HCT116 (cell line): ENCODE data around the gene MPEG1. TPM values are rescaled to one million over a fixed set of nuclear protein-coding genes. Genes with fewer than 3 reads are reported as not detected.

Source experiments
- ATAC-seq: fragments of 200-7000 bp; cut with Tn5 transposase; 2 replicates; pipeline ENCODE4 v1.9.1; 2020; ENCODE audit warnings: mild to moderate bottlenecking, moderate library complexity
- BruUV-seq: library from RNA; stranded (reverse); fragments of 400-500 nt; replicated peaks from 2 replicates; lab custom pipeline; 2021; lab: Mats Ljungman, UMichigan
- CTCF ChIA-PET: fragments of 300-600 bp; sonication (Branson Sonifier 250); formaldehyde crosslinking; loops from one replicate; lab custom pipeline; 2021; ENCODE audit warnings: antibody characterized with exemption; lab: Charles Lee
- POLR2A ChIA-PET: fragments of 300-600, 350-600 bp; sonication (Branson Sonifier 250); formaldehyde crosslinking; loops from one replicate; lab custom pipeline; 2021; ENCODE audit warnings: antibody characterized with exemption; lab: Charles Lee
- RAD21 ChIA-PET, 2 experiments: fragments of 300-600 bp; sonication (Branson Sonifier 250); formaldehyde crosslinking; loops; one replicate each; lab custom pipeline; 2023; ENCODE audit warnings: low total read pairs in 2 of 2; ENCODE audit not compliant: uncharacterized antibody in 2 of 2, unreplicated experiment in 2 of 2, low non-redundant PET in 1 of 2; lab: Charles Lee
- DNase-seq: peaks from one replicate; pipeline ENCODE4 v3.0.0-alpha.2; 2010; ENCODE audit warnings: low read depth, low spot score
- H2AFZ ChIP-seq: fragments of 200-600 bp; shearing (Covaris generic), sonication (generic); 2 replicates; pipeline ENCODE4 v1.6.1; 2017; ENCODE audit warnings: low read depth, mixed run types, mixed read lengths, antibody characterized with exemption, low read length; ENCODE audit not compliant: poor library complexity, severe bottlenecking
- H3K27ac ChIP-seq: 2 replicates; pipeline ENCODE4 v1.5.1; 2012; ENCODE audit warnings: low read depth, low read length
- H3K27me3 ChIP-seq: fragments of 200-600 bp; sonication (generic); 2 replicates; pipeline ENCODE4 v1.6.1; 2016; ENCODE audit warnings: mixed run types, low read length, mixed read lengths; ENCODE audit not compliant: insufficient read depth
- H3K36me3 ChIP-seq, 2 experiments: fragments of 200-500 bp in 1 of 2; fragments of 200-600 bp in 1 of 2; sonication (Bioruptor generic) in 1 of 2; sonication (generic) in 1 of 2; 2 replicates each; pipeline versions ENCODE4 v1.5.1 to v1.6.1; 2014 to 2016; ENCODE audit warnings: low read length in 2 of 2, inconsistent platforms in 1 of 2, mixed read lengths in 1 of 2, mixed run types in 1 of 2; ENCODE audit not compliant: insufficient read depth in 2 of 2, control insufficient read depth in 1 of 2
- H3K4me1 ChIP-seq, 2 experiments: fragments of 200-600 bp in 1 of 2; sonication (generic) in 1 of 2; 2 replicates each; pipeline versions ENCODE4 v1.5.1 to v1.6.1; 2012 to 2017; ENCODE audit warnings: low read length in 2 of 2, inconsistent platforms in 1 of 2, mild to moderate bottlenecking in 1 of 2, mixed read lengths in 1 of 2, mixed run types in 1 of 2, moderate library complexity in 1 of 2; ENCODE audit not compliant: insufficient read depth in 2 of 2, control insufficient read depth in 1 of 2
- H3K4me2 ChIP-seq: fragments of 200-600 bp; sonication (generic); 2 replicates; pipeline ENCODE4 v1.6.1; 2017; ENCODE audit warnings: mixed run types, low read length, mixed read lengths
- H3K4me3 ChIP-seq, 2 experiments: fragments of 200-600 bp in 1 of 2; sonication (generic) in 1 of 2; replicated peaks in 1 of 2; 2 replicates each; pipeline ENCODE4 v1.5.1; 2011 to 2016; ENCODE audit warnings: low read length in 2 of 2, control low read depth in 1 of 2, low read depth in 1 of 2, mild to moderate bottlenecking in 1 of 2, mixed read lengths in 1 of 2, mixed run types in 1 of 2
- H3K79me2 ChIP-seq: fragments of 200-600 bp; sonication (generic); 2 replicates; pipeline ENCODE4 v1.6.1; 2017; ENCODE audit warnings: mild to moderate bottlenecking, mixed run types, low read length, moderate library complexity, mixed read lengths; ENCODE audit not compliant: insufficient read depth
- H3K9ac ChIP-seq: fragments of 200-600 bp; sonication (generic); 2 replicates; pipeline ENCODE4 v1.6.1; 2016; ENCODE audit warnings: low read length, mixed read lengths
- H3K9me2 ChIP-seq: fragments of 200-600 bp; sonication (generic), shearing (Covaris generic); 2 replicates; pipeline ENCODE4 v1.6.1; 2017; ENCODE audit warnings: mixed run types, mild to moderate bottlenecking, moderate library complexity; ENCODE audit not compliant: insufficient read depth
- H3K9me3 ChIP-seq, 2 experiments: fragments of 200-500 bp in 1 of 2; fragments of 200-600 bp in 1 of 2; sonication (Bioruptor generic) in 1 of 2; sonication (generic) in 1 of 2; 2 replicates each; pipeline ENCODE4 v1.6.1; 2014 to 2017; ENCODE audit warnings: low read length in 2 of 2, mixed read lengths in 2 of 2, inconsistent platforms in 1 of 2, low read depth in 1 of 2, mild to moderate bottlenecking in 1 of 2, mixed run types in 1 of 2, moderate library complexity in 1 of 2; ENCODE audit not compliant: control insufficient read depth in 1 of 2, insufficient read depth in 1 of 2
- H4K20me1 ChIP-seq: fragments of 200-600 bp; sonication (generic), shearing (Covaris generic); 2 replicates; pipeline ENCODE4 v1.6.1; 2017; ENCODE audit warnings: mixed run types, mild to moderate bottlenecking, moderate library complexity; ENCODE audit not compliant: insufficient read depth
- CBX3 ChIP-seq: IDR thresholded peaks from 2 replicates; pipeline ENCODE4 v1.6.1; 2012; ENCODE audit warnings: low read depth
- ELF1 ChIP-seq: IDR thresholded peaks from 2 replicates; pipeline ENCODE4 v1.6.1; 2012; ENCODE audit warnings: low read depth, borderline replicate concordance
- EZH2 ChIP-seq: fragments of 200-600 bp; sonication (generic); IDR thresholded peaks from 2 replicates; pipeline ENCODE4 v1.6.1; 2017; ENCODE audit warnings: antibody characterized with exemption, mixed run types
- intact Hi-C: fragments of 100-400 bp; cut with micrococcal nuclease; formaldehyde crosslinking; loops from 2 replicates; pipeline ENCODE4 v1.10.0; 2022
- total RNA-seq: library from RNA; stranded (reverse); gene quantifications from one replicate; pipeline ENCODE4 v1.2.1, GENCODE V29; 2021; ENCODE audit not compliant: unreplicated experiment
- TF ChIP-seq, protein P1 (sequence below): IDR thresholded peaks from 2 replicates; pipeline ENCODE4 v1.6.1; 2012
- TF ChIP-seq, protein P2 (sequence below), 3 experiments: fragments of 200-600 bp in 1 of 3; sonication (generic) in 1 of 3; IDR thresholded peaks in 2 of 3; conservative IDR thresholded peaks in 1 of 3; 2 replicates each; pipeline ENCODE4 v1.5.1; 2012 to 2017; ENCODE audit warnings: low read depth in 2 of 3, low read length in 2 of 3, antibody characterized with exemption in 1 of 3, borderline replicate concordance in 1 of 3, control low read depth in 1 of 3, mild to moderate bottlenecking in 1 of 3, mixed read lengths in 1 of 3, mixed run types in 1 of 3, moderate library complexity in 1 of 3; ENCODE audit not compliant: insufficient read depth in 1 of 3
- TF ChIP-seq, protein P3 (sequence below): IDR thresholded peaks from 2 replicates; pipeline ENCODE4 v1.6.1; 2012

MPEG1 gene
- total RNA-seq, 1 experiment from 2014 or later: 0.07 TPM

DNA sequence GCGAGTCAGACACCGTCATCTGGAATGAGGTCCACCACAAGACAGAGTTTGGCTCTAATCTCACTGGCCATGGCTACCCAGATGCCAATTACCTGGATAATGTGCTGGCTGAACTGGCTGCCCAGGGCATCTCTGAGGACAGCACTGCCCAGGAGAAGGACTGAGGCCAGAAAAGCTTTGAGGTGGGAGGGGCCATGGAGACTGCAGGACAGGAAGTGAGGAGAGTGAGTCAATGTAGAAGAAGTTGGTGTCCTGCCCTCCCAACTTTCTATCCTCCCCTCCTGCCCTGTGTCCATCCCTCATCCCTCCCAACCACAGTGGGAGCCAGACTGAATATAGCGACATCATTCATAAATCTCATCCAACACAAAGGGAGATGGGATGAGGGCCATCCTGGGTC lies 8.0 kb downstream of the MPEG1 start:
- no peak overlapping the region for H3K4me3 ChIP-seq
- H3K4me1 ChIP-seq: no peaks in the 10 kb centered on the region; a peak in 2 of 4 replicates
- no peak overlapping the region for H3K9ac ChIP-seq
- no peak for TF ChIP-seq ELF1
- TF ChIP-seq, protein P1, sequence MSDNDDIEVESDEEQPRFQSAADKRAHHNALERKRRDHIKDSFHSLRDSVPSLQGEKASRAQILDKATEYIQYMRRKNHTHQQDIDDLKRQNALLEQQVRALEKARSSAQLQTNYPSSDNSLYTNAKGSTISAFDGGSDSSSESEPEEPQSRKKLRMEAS: no peak
- no peaks in the 10 kb centered on the region for H3K9me3 ChIP-seq
- no peaks in the 10 kb centered on the region for H3K27me3 ChIP-seq
- CTCF ChIA-PET: interaction anchor here (2.3 kb wide), 1 partner anchor 33 kb away, joined by 10 read pairs; the partner anchor contains the start of gene DTX4
- DNase-seq: no peak
- no peak overlapping the region for H3K4me2 ChIP-seq
- RAD21 ChIA-PET: no interaction called here
- no peak overlapping the region for H2AFZ ChIP-seq
- H3K27ac ChIP-seq: no peak overlapping the region
- no peaks in the 10 kb centered on the region for H4K20me1 ChIP-seq
- no TSS peak for BruUV-seq
- POLR2A ChIA-PET: no interaction called here
- intact Hi-C loops: no loop called here
- H3K9me2 ChIP-seq: no peaks in the 10 kb centered on the region
- H3K36me3 ChIP-seq: 0 out of 4 replicates have a peak, but pooled peaks cover 2 to 3% of the 10 kb centered on the region in 2 experiments
- no peak for ATAC-seq
- no peaks in the 10 kb centered on the region for H3K79me2 ChIP-seq

DNA sequence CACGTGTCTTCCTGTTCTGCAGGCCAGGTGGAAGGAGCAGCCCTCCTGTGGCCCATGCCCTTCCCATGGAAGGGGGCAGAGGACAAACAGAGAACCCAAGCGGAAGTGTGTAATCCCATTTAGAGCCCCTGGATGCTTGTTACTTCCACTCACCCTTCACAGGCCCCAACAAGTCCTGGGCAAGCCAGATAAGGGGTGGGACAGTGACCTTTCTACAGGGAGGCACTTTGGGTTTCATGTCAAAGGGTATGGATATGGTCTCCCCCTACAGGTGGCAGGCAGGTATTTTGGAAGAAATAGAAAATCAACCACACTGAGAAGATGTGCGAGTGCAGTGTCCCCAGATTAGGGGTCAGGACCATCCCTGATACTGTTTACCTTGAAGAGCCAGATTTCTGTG lies 11.4 kb downstream of the MPEG1 start:
- H3K9me3 ChIP-seq: no peaks in the 10 kb centered on the region
- no peak for DNase-seq
- intact Hi-C loops: no loop called here
- H3K4me2 ChIP-seq: no peak overlapping the region
- ChIA-PET CTCF (interaction anchor here (1.3 to 3.4 kb wide), 2 partner anchors 15 to 30 kb away, joined by 5 to 24 read pairs; partner anchors contain the start of gene DTX4), RAD21 (no interaction called here), POLR2A (no interaction called here)
- H3K27ac ChIP-seq: no peak overlapping the region
- H3K4me1 ChIP-seq: no peaks in the 10 kb centered on the region; a peak in 1 of 4 replicates
- 0 out of 4 replicates have a peak, but pooled peaks cover 2 to 3% of the 10 kb centered on the region in 2 experiments for H3K36me3 ChIP-seq
- H3K9ac ChIP-seq: no peak overlapping the region
- no TSS peak for BruUV-seq
- TF ChIP-seq, protein P2, sequence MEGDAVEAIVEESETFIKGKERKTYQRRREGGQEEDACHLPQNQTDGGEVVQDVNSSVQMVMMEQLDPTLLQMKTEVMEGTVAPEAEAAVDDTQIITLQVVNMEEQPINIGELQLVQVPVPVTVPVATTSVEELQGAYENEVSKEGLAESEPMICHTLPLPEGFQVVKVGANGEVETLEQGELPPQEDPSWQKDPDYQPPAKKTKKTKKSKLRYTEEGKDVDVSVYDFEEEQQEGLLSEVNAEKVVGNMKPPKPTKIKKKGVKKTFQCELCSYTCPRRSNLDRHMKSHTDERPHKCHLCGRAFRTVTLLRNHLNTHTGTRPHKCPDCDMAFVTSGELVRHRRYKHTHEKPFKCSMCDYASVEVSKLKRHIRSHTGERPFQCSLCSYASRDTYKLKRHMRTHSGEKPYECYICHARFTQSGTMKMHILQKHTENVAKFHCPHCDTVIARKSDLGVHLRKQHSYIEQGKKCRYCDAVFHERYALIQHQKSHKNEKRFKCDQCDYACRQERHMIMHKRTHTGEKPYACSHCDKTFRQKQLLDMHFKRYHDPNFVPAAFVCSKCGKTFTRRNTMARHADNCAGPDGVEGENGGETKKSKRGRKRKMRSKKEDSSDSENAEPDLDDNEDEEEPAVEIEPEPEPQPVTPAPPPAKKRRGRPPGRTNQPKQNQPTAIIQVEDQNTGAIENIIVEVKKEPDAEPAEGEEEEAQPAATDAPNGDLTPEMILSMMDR (IDR thresholded peaks at IDR 0.05 in 2 of 3, conservative IDR thresholded peaks at IDR 0.05 in 1 of 3; ENCODE audit: borderline replicate concordance in 1 of 3, insufficient read depth in 1 of 3, low read depth in 2 of 3, low read length in 2 of 3): peak; percentile 21 to 52 (median 51); a peak in 4 of 6 replicates
- TF ChIP-seq CBX3 (no peak), EZH2 (no peak)
- TF ChIP-seq, protein P3, sequence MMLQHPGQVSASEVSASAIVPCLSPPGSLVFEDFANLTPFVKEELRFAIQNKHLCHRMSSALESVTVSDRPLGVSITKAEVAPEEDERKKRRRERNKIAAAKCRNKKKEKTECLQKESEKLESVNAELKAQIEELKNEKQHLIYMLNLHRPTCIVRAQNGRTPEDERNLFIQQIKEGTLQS: no peak
- no peaks in the 10 kb centered on the region for H3K9me2 ChIP-seq
- no peaks in the 10 kb centered on the region for H4K20me1 ChIP-seq
- peak; percentile 62 for ATAC-seq
- H3K79me2 ChIP-seq: no peaks in the 10 kb centered on the region
- H2AFZ ChIP-seq: no peak overlapping the region
- no peaks in the 10 kb centered on the region for H3K27me3 ChIP-seq
- H3K4me3 ChIP-seq: no peak overlapping the region
